Measurements from ENCODE around the gene CDC37.

DNA sequence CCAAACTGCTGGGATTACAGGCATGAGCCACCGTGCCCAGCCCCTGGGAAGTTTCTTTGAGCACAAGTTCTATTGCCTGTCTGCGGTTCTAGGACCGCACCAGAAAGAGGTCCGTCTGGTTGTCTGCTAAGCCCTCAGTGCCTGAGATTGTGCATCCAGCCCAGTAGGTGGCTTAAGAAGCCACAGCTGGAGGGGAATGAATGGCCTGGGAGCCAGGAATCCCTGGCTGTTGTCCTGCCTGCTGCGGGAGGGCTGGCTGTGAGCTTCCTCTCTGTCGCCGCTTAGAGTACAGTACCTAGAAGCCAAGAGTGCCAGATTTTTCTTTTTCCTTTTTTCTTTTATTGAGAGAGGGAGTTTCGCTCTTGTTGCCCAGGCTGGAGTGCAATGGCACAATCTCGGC lies 18.8 kb downstream of the CDC37 start:
- TF ChIP-seq, protein P1, sequence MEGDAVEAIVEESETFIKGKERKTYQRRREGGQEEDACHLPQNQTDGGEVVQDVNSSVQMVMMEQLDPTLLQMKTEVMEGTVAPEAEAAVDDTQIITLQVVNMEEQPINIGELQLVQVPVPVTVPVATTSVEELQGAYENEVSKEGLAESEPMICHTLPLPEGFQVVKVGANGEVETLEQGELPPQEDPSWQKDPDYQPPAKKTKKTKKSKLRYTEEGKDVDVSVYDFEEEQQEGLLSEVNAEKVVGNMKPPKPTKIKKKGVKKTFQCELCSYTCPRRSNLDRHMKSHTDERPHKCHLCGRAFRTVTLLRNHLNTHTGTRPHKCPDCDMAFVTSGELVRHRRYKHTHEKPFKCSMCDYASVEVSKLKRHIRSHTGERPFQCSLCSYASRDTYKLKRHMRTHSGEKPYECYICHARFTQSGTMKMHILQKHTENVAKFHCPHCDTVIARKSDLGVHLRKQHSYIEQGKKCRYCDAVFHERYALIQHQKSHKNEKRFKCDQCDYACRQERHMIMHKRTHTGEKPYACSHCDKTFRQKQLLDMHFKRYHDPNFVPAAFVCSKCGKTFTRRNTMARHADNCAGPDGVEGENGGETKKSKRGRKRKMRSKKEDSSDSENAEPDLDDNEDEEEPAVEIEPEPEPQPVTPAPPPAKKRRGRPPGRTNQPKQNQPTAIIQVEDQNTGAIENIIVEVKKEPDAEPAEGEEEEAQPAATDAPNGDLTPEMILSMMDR (IDR thresholded peaks at IDR 0.05) = no peak
- TF ChIP-seq POLR2AphosphoS5 (IDR thresholded peaks at IDR 0.05) = no peak

Data from breast epithelium (tissue), 3 donors.